DMS79 treated with DMSO at 0.1 percent for 48 hours (cell line): ENCODE measurements around the gene C2CD4D.
"Not testable (repeated sequence)": the region's sequence is repeated elsewhere in the genome, so short reads cannot be mapped to it uniquely, and the experiment has no call there.

Experiments used
- DNase-seq: peaks from one replicate; lab custom pipeline; 2025; lab: John Stamatoyannopoulos, UW

The C2CD4D gene

DNA sequence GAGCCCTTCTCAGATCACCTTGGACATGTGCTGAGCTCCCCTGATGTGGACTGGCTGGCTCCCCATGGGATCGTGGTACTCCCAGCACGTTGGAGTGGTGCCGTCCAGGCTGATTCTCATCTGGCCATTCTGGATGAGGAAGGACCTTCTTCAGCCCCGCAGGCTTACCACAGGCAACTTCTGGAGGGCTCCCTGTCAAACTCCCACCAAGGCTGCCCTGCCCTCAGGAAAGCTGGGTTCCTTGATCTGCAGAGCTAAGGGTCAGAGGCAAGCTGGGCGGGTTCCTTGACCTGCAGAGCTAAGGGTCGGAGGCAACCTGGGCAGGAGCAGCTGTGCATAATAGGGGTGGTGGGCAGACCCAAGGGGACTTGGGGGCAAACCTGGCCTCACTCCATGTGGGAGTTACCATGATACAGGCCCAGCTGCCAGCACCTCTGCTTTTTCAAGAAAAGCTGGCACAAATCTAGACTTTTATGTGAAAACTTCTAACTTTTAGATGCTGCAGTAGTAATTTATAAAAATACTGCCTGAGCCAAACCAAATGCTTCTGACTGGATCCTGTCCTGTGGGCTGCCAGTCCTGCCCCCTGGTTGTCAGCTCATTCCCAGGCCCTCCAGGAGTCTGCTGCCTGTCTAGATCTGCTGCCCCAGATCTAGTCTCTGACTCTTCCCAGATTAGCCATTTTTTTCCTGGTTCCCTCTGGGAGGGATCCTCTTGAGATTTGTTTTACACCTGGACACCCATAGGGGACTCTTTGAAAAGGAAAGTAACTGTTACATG lies 19.5 kb upstream of the C2CD4D start:
- no peak for DNase-seq

DNA sequence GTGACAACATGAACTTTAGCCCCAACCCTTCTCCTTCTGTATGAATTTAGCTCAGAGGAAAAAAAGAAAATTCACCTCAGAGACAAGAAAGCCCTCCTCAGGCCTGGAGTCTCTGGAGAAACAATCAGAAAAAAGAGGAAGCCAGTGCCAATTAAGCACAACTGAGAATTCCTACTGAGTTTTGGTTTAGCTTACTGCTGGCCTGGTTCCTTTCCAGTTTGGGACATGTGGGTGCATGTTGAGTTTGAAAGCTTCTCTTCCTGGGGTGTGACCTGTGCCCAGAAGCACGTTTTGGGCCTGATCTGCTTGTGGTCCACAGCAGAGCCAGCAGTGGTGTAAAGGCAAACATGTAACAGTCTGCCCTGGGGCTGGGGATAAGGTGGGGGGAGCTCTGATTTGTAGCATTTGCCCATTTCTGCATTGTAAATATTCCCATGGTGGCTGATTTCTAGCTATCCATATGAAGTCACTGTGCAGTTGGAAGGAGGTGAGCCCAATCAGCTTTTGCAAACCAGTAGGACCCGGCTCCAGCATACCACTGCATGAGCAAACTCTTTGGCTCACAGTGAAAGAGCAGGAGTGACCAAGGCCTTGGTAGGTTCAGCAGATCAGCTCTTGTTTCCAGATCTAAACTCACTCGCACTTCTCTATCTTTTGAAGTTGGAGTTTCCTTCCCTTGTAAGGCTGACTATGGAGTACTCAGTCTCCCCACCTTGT lies 18.6 kb upstream of the C2CD4D start:
- DNase-seq = no peak

DNA sequence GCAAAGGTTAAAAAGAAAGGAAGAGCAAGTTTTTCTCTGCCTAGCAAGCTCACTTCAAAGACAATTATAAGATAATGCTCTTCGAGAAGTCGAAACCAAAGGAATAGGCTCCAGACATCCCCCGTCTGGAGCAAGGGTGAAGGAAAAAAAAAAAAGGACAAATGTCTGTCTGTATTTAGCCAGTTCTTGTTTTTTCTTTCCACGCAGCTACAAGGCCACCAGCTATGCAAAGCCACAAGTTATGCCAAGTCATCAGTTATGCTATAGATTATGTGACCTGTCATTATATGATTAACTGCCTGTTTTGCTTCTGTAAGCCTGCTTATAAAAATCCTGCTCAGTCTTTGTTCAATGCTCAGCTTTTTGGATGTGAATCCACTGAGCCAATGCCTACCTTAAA lies 16.3 kb upstream of the C2CD4D start:
- no peak for DNase-seq

DNA sequence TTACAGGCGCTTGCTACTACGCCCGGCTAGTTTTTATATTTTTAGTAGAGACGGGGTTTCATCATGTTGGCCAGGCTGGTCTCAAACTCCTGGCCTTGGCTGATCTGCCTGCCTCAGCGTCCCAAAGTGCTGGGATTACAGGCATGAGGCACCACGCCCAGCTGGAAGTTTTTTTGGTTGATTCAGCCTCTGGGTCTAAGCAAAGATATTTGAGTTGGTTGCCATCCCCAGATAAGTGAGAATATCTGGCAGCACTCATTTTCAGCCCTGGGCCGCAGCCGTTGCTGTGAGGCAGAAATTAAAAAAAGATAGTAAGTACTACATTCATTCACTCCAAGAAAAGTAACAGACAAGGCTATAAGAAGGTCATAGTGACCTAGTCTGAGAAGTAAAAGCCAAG lies 15.9 kb upstream of the C2CD4D start:
- not testable (repeated sequence) for DNase-seq

DNA sequence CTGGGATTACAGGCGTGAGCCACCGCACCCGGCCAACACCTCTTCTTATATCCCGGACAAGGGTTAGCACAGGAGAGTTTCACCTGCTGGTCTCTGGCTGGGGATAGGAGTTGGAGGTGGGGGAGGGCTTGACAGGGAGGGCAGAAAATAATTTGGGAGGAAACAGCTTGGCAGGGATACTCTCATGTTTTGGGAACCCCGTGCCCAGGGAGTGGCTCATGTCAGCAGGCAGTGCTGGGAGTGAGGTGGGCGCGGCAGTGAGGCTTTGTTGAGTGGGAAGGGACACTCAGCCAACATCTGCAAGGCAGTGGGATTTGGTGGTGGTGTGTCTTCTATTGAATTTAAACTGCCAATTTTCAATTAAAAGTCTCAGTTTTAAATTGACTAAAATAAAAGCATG lies 15.0 kb upstream of the C2CD4D start:
- no peak for DNase-seq

DNA sequence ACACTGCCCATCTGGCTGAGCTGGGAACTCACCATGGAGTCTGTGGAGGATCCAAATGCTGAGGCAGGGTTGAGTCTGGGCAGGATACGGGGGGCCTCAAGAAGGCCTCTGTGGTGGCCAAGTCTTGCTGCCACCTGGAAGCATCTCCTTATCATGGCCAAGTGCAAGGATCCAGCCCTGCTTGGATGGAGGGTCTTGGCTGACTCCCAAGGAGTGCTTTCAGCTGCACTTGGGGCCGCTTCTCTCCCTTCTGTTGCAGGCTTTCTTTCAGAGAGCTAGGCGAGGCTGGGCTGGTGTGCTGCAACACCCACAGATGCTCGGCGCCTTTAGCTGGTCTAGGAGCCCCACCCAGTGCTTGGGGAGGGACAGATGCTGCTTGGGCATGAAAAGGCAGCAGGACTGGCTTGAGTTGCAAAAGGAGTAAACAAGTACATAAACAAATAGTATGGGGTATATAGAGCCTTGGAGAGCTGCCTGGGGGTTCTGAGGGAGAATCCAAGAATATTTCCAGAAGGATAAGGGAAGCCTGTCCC lies 13.9 kb upstream of the C2CD4D start, which contains the start of gene THEM5:
TSS of gene THEM5 (minus strand) at position 302 of the 533 bp plus-strand sequence. CDS start at position 155, 147 bp downstream.
- no peak for DNase-seq

DNA sequence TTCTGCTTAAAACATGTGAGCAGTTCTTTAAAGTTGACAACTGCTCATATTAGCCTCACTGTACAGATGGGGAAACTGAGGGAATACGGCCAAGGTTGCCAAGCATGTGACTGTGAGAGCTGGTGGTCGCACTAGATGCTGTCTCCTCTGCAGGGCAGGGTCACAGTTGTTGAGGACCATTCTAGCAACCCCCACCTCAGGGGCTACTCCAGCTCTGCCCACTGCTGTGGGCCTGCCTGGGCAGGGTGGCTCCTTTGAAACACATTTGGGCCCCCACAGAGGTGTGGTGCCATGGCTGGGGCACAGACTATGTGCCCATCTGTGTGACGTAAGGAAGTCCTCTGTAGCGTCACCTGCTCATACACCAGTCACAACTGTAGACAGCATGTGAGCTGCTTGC lies 13.1 kb upstream of the C2CD4D start:
- DNase-seq = no peak

DNA sequence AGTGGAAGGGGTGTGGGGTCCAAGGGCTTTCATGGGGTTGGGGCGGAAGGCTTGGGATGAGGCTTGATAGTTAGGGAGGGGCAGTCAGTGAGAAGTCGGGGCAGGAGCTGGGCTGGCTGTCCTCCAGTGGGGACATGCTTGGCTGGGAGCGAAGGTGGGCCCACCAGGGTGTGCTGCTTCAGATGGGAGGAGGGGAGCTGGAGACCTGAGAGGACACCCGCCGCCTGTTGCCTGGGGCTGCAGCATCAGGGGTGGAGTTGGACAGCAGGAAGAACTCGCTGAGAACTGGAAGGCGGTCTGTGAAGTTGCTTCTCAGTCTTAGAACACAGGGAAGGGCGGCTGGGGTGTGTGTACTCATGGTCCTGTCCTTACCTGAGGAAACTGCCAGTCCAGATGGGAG lies 12.3 kb upstream of the C2CD4D start:
- no peak for DNase-seq

DNA sequence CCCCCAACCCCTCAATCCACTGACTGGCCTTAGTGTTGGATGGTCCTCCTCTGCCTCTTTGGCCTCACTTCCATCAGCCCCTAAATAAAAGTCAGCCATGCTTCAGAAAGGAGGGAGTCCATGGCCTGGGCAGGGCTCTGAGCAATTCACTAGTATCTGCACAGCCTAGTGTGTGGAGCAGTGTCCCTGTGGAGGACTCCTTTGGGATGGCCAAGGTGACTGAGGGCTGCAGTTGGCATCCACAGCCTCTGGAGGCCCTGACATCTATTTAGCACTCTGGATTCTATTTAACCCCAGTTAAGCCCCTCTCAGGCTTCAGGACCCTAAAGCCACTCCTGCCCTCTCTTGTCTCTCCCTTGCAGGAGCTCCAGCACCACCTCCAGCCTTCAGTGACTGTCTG lies 10.3 kb upstream of the C2CD4D start:
- no peak for DNase-seq

DNA sequence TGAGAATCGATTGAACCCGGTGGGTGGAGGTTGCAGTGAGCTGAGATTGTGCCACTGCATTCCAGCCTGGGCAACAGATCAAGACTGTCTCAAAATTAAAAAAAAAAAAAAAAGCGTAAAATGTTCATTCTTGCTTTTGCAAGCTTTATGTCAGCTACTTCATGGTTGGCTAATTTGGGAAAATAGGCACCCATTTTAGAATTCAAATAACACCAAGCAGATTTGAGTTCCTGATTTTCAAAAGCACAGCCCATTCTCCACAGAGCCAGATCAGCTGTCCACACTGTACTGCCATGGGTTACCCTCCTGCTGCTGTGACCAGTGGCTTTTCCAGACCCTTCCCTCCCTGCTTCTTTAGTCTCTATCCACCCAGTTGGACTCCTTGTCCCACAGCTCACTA lies 9.5 kb upstream of the C2CD4D start:
- DNase-seq = no peak

DNA sequence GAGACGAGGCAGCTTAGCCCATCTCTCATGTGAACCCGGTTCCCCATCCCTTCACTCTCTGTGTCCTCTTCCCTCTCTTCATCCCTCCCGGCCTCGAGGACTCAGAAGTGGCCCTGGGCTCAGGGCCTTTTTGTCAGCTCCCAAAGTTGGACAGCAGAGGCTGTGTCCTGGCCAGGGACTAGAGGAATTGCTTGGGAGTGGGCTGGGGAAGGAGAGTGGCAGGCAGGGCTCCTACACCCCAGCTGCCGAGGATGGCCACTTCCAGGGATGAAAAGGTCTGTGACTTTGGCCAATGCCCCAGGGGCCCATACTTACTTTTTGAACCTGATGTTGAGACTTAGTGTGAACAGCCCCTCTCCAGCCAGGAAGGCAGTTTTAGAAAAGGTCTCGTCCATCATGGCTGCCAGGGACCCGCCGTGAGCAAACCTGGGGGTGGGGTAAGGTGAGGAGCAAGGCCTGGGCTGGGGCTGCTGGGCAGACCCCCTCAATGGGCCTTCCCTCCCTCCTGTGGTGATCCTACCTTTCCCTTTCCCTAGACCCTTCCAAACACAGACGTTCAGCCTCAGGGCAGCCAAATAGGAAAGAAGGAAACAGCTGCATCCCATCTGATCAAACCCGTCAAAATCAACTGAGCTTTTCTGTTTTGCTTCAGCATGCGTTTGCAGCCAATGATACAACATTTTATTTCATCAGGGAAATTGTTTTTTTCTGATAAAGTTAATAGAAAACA lies 8.4 kb upstream of the C2CD4D start:
- DNase-seq = no peak

DNA sequence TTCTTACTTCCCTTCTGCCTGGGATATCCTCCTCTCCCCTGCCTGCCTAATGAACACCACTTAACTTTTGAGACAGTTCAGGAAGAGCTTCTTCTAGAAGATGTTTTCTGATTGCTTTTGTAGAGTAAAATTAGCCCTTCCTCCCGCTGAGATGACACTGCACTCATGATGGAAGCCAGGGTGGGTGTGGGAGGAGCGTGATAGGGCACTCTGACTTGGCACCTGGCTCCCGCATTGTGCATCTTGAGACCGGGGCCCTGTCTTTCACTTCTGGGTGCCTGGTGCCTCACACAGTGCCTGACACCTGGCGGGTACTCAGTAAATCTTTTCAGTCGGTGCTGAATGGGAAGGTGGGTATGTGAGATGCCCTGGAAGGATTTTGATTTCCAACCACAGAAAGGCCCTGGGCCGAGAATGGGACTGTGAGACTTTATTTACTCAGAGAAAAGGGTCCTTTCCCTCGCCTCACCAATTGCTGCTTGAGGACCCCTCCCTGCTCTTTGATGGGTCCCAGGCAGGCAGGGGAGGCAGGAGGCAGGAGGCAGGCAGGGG lies 7.1 kb upstream of the C2CD4D start:
- DNase-seq = no peak

DNA sequence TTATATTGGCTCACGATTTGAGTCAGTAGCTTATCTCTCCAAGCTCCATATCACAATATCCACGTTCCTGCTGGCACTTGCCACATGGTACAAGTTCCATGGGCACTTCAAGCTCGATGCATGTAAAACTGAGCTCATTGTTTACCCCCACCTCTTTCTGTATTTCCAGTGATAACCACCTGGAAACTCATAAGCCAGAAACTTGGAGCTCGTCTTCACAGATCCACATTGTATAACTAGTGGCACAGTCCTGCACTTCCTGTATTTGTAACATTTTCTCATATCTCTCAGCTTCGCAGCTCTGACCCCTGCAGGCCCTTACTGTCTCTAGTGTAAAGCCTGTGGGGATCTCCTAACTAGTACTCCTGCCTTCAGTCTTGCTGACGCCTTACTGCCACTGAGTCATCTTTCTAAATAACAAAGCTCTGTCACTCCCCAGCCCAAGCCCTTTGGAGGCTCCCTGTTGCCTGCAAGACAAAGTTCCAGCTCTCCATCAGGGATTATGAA lies 6.5 kb upstream of the C2CD4D start:
- DNase-seq = no peak

DNA sequence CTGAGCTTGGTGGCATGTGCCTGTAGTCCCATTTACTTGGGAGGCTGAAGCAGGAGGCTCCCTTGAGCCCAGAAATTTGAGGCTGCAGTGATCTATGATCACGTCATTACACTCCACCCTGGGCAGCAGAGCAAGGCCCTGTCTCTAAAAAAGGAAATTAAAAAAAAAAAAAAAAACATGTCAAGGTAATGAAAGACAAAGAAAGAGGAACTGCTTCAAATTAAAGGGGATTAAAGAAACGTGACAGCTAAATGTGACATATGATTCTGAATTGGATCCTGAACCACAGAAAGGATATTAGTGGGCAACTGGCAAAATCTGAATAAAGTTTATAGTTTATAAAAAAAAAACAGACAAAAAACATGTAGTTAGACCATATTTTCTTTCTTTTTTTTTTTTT lies 3.8 kb upstream of the C2CD4D start:
- no peak for DNase-seq

DNA sequence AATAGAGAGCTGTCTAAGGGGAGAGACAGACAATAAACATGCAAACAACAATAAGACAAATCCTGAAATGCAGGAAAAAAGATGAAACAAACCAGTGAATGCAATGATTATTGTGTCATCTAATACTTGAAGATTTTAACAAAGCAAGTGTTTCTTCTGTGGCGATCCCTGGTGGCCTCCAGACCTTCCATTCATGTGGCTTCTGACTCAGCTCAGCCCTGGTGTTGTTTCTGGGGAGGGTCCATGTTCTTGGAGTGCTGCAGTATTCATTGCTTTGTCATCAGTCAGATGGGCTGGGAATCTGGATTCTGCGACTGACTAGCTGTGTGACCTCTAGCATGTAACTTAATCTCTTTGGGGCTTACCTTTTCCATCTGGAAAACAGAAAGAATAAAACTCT lies 1.5 kb upstream of the C2CD4D start:
- no peak for DNase-seq

DNA sequence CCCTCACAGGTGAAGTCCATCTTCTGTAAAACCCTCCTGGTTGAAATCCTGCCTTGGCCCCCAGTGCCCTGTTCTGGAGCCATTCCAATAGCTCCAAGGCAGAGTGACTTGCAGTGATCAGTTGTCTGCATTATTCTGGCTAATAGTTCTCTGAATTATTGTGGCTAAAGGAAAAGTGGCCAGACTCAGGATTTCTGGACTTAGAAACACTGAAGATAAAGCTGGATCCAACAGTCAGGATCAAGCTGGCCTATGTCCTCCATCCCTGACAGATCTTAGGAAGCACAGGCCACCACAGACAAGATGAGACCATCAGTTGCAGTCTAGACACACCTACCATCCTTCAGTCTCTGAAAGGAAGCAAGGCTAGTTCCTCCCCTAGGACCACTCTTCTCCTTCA lies 801 bp upstream of the C2CD4D start:
- DNase-seq = peak; percentile 19

DNA sequence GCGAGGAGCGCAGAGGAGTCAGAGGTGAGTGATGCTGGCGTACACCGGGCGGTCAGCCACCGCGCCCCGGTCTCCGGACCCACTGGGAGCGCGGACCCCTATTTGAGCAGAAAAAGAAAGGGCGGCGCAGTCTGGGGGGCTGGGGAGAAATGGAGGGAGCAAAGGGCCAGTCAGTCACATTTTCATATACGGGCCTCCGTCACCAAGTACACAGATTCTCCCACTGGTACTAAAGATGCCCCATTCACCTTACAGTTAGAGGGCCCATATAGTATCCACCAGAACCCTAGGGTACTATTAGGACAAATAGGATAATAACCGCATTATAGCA lies 573 bp downstream of the C2CD4D start:
- DNase-seq = no peak

DNA sequence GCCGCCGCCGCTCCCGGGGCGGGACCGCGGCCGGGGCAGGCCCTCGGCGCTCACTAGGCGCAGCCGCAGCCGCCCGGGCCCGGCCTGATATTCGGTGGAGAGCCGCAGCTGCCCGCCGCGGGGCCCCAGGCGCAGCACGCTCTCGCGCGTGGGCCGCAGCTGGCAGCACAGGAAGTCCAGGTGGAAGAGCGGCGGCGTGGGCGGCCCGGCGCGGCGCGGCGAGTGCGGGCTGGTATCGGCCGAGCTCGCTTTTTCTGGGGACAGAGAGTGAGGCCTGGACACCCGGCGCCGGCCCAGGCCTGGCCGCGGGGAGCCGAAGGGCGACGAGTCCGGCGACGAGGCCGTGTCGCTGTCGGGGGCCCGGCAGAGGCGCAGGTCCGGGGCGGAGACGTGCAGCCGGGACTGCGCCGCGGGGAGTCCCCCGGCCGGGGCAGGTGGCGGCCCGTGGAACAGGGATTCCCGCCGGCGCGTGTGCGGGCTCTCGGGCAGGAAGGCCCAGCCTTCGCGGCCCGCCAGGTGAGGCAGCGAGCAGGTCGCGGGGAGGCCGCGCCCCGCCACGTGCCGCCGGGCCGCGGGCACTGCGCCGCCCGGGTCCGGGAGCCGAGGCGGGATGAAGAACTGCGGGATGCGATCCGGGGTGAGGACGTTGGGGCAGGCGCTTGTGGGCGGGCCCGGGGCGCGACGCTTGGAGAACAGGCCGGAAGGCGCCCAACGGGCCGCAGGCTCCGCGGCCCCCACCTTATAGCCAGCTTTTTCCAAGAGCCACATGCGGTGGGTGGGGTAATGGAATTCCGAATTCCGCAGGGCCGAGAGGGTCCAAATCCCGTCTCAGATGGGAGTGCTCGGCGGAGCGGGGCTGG lies 1.2 kb downstream of the C2CD4D start:
- no peak for DNase-seq

DNA sequence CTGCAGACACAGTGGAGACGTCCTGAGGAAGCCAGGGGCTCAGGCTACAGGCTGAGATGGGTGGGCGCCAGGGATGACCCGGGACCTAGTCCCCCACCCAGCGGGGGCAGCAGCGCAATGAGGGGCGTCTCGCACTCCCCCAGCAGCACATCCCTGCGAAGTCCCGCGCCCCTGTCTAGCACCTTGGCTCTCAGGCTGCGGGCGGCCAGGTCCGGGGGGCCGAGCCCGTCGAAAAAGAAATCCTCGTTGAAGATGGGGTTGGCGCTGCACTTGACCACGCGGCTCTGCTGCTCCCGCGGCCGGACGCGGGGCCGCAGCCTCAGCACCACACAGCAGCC lies 1.8 kb downstream of the C2CD4D start:
- DNase-seq = no peak

DNA sequence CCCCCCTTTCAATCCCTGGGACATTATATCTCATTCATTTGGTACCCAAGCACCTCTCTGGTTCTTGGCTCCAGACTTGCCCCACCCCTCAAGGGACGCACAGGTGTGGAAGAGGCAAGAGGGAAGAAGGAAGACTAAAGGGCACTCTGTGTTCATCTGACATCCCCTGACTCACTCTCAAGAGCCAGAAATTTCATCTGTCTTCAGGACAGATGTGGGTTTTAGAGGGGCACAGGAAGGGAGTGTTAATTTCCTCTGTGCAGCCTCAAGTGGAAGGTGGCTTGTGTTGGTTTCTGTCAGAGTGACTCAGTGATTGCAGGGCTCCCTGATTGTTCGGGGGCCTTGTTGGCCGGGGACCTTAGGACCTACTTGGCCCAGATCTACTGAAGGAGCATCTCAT lies 2.4 kb downstream of the C2CD4D start:
- DNase-seq = no peak

DNA sequence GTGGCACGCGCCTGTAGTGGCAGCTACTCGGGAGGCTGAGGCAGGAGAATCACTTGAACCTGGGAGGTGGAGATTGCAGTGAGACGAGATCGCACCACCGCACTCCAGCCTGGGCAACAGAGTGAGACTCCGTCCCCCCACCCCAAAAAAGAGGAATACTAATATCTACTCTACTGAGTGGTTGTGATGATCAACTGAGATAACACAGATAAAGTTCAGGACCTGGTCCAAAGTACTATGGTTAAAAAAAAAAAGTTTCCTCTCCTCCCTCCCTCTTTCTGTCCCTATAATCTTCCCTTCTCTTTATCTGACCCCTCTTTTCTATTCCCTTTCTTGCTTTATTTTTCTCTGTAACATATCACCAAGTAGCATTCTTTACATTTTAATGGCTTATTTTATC lies 4.0 kb downstream of the C2CD4D start:
- no peak for DNase-seq

DNA sequence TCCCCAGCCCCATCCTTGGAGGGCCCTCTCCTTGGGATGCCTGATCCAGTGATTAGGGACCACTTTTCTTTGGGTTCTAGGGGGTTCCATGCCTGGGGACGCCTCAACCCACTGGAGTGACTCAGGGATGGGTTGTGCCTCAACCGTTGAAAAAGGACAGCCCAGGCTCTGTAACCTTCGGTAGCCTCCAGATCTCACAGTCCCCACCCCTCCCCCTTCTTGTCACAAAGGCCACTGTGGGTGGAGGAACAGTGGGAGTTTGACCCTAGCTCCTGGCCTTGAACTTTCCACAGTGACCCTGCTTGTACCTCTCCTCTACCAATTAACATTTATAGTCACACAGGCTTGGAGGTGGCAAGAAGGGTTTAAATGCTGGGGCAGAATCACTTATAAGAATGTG lies 5.4 kb downstream of the C2CD4D start:
- DNase-seq = no peak
